ENCODE measurements around the gene SPATA1.

Gene SPATA1

GRCh38 chr1:84597011-84597410 is 90.8 kb downstream of the SPATA1 start:
- H3K4me3 ChIP-seq (ENCODE audit: low read length): no peak overlapping the region
- no peak for TF ChIP-seq ZNF274 (IDR thresholded peaks at IDR 0.05; ENCODE audit: low read depth, low read length)

GRCh38 chr1:84598418-84598817 is 92.2 kb downstream of the SPATA1 start:
- no peak overlapping the region for H3K4me3 ChIP-seq (ENCODE audit: low read length)

GRCh38 chr1:84598846-84599741 is 92.9 kb downstream of the SPATA1 start:
- no peak for TF ChIP-seq ZNF274 (IDR thresholded peaks at IDR 0.05; ENCODE audit: low read depth, low read length)
- peak overlapping the region; percentile 13; the same call in 1 of the 2 replicates for H3K4me3 ChIP-seq (ENCODE audit: low read length)

More at GRCh38 chr1:84598418-84598817, 92.2 kb downstream of the SPATA1 start:
- TF ChIP-seq ZNF274 (IDR thresholded peaks at IDR 0.05; ENCODE audit: low read depth, low read length): no peak

- no peak for TF ChIP-seq ZNF274 (IDR thresholded peaks at IDR 0.05; ENCODE audit: low read depth, low read length)
- no peak overlapping the region for H3K4me3 ChIP-seq (ENCODE audit: low read length)
These were observed 94.6 kb downstream of the SPATA1 start for GRCh38 chr1:84600796-84601195.

- TF ChIP-seq ZNF274 (IDR thresholded peaks at IDR 0.05; ENCODE audit: low read depth, low read length): no peak
These were observed 97.0 kb downstream of the SPATA1 start for GRCh38 chr1:84603223-84603622.

GRCh38 chr1:84603941-84604830 is 98.0 kb downstream of the SPATA1 start:
- TF ChIP-seq ZNF274 (IDR thresholded peaks at IDR 0.05; ENCODE audit: low read depth, low read length): no peak
- no peak overlapping the region for H3K4me3 ChIP-seq (ENCODE audit: low read length)

More at GRCh38 chr1:84603223-84603622, 97.0 kb downstream of the SPATA1 start:
- no peak overlapping the region for H3K4me3 ChIP-seq (ENCODE audit: low read length)

GRCh38 chr1:84605157-84605556 is 99.0 kb downstream of the SPATA1 start:
- TF ChIP-seq ZNF274 (IDR thresholded peaks at IDR 0.05; ENCODE audit: low read depth, low read length): no peak
- no peak overlapping the region for H3K4me3 ChIP-seq (ENCODE audit: low read length)

GRCh38 chr1:84606977-84607376 is 100.8 kb downstream of the SPATA1 start:
- no peak for TF ChIP-seq ZNF274 (IDR thresholded peaks at IDR 0.05; ENCODE audit: low read depth, low read length)

GRCh38 chr1:84611091-84611490 is 104.9 kb downstream of the SPATA1 start:
- TF ChIP-seq ZNF274 (IDR thresholded peaks at IDR 0.05; ENCODE audit: low read depth, low read length): no peak
- no peak overlapping the region for H3K4me3 ChIP-seq (ENCODE audit: low read length)

More at GRCh38 chr1:84606977-84607376, 100.8 kb downstream of the SPATA1 start:
- no peak overlapping the region for H3K4me3 ChIP-seq (ENCODE audit: low read length)

GRCh38 chr1:84611796-84612195 is 105.6 kb downstream of the SPATA1 start:
- H3K4me3 ChIP-seq (ENCODE audit: low read length): no peak overlapping the region
- no peak for TF ChIP-seq ZNF274 (IDR thresholded peaks at IDR 0.05; ENCODE audit: low read depth, low read length)

- TF ChIP-seq ZNF274 (IDR thresholded peaks at IDR 0.05; ENCODE audit: low read depth, low read length): no peak
- no peak overlapping the region for H3K4me3 ChIP-seq (ENCODE audit: low read length)
These were observed 106.8 kb downstream of the SPATA1 start for GRCh38 chr1:84613026-84613425.

GRCh38 chr1:84613887-84614286 is 107.7 kb downstream of the SPATA1 start:
- H3K4me3 ChIP-seq (ENCODE audit: low read length): no peak overlapping the region
- TF ChIP-seq ZNF274 (IDR thresholded peaks at IDR 0.05; ENCODE audit: low read depth, low read length): no peak

GRCh38 chr1:84615790-84616189 is 109.6 kb downstream of the SPATA1 start:
- no peak for TF ChIP-seq ZNF274 (IDR thresholded peaks at IDR 0.05; ENCODE audit: low read depth, low read length)
- no peak overlapping the region for H3K4me3 ChIP-seq (ENCODE audit: low read length)
